GM12801 (cell line): ENCODE measurements around the gene UBE2C.

Experiments used
- CTCF ChIP-seq: IDR thresholded peaks from one replicate; pipeline ENCODE4 v1.5.1; 2011; ENCODE audit warnings: control low read depth; ENCODE audit not compliant: insufficient read length; ENCODE audit errors: extremely low read depth

UBE2C gene

GRCh38 chr20:45813489-45813888 is 1.0 kb downstream of the UBE2C start:
- no peak for TF ChIP-seq CTCF

- TF ChIP-seq CTCF = no peak
Measured at GRCh38 chr20:45814314-45814713, 1.9 kb downstream of the UBE2C start.

- no peak for TF ChIP-seq CTCF
Measured at GRCh38 chr20:45816951-45817350, 4.5 kb downstream of the UBE2C start.

GRCh38 chr20:45817376-45818194 is 5.1 kb downstream of the UBE2C start:
- TF ChIP-seq CTCF = no peak

- no peak for TF ChIP-seq CTCF
Measured at GRCh38 chr20:45818239-45818638, 5.8 kb downstream of the UBE2C start.

- no peak for TF ChIP-seq CTCF
Measured at GRCh38 chr20:45819466-45819865, 7.0 kb downstream of the UBE2C start.

GRCh38 chr20:45821947-45822346 is 9.5 kb downstream of the UBE2C start:
- no peak for TF ChIP-seq CTCF
